KBM-7 (cell line): ENCODE measurements around the gene CXXC5.

Experiments used
- DNase-seq: peaks from one replicate; pipeline ENCODE4 v3.0.0-alpha.2; 2015
- in situ Hi-C: fragments of 300-500 bp; cut with MboI; formaldehyde crosslinking; loops from 2 replicates; pipeline ENCODE4 v1.14.3; 2020; ENCODE audit warnings: low sequenced_read_pairs, low pct_unique_long_range_greater_than_20kb, mixed read lengths

The CXXC5 gene

DNA sequence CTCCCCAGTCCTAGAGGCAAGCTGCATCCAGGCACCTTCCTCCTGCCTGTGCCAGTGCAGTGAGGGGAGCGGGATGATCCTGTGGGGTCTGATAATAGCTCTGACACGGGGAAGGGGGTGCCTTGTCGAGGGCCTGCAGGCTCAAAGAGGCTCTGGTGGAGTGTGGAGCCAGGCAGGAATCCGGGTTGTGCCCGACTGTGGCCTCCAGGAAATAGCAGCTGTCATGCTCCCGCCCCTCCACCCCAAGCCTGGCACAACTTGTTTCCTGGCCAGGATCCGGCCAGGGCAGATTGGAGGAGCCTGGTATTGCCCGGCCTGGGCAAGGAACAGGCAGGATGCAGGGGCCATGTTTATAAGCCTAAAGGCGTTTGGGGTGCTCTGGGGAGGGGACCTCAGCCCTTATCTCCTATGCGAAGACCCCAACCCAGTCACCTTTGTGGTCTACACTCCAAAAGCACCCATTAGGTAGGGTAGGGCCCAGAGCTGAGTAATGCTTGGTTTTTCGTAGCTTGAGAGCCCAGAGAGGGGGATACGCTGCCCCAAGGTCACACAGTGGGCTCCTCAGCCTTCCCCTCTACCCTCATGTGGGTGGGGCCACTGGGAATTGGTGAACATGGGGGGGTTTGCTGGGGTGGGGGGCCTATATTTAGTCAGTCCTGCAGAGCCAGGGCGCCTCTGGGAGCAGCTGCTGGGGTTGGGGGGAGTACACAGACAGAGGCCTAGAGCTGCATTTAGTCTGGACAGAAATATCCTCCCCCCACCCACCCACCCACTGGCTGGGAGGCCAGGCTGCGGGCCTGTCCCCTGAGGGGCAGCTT lies 12.2 kb downstream of the CXXC5 start:
- in situ Hi-C loops = no loop called here
- DNase-seq = peak; percentile 25

DNA sequence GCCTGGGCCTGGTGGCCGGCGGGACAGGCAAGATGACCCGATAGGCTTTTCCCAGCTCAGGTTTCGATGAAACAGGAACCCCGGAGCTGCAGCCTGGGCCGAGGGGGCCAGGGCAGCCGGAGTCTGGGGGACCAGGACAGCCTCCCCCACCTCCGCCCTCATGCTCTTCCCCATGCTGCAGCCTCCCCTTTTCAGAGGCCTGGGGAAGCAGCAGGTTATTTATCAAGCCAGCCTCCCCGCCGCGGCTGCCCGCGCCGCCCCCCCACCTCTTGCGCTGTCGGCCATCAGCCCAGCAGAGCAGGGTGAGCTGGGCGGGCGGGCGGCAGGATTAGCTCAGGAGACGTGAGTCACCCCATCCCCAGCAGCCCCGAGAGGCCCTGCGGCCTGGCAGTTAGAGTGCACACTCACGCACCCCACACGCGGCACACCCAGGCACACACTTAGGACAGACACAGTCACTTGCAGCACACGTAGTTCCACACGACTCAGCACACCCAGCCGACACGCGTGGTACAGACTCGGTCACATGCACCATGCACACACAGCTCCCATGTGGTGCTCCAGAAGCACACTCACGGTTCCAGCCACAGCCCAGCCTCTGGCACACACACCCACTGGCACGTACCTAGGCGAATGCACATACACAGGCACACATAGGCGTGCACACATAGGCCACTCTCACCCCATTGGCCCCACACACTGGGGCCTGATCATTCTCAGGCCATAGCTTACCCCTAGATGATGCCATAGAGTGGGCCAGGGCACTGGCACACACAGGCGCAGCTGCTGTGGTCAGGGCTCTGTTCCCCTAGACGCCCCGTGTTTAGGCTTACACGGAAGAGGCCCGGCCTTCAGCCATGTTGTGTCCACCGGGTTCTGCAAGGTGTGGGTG lies 13.0 kb downstream of the CXXC5 start:
- peak; percentile 87 for DNase-seq
- in situ Hi-C loops = no loop called here

- in situ Hi-C loops = no loop called here
- no peak for DNase-seq
Measured at GRCh38 chr5:139662617-139663016, 14.5 kb downstream of the CXXC5 start.

GRCh38 chr5:139663207-139664085 lies 15.3 kb downstream of the CXXC5 start:
- in situ Hi-C loops = no loop called here
- no peak for DNase-seq

GRCh38 chr5:139664086-139664693 lies 16.0 kb downstream of the CXXC5 start:
- DNase-seq = peak; percentile 70
- in situ Hi-C loops = no loop called here

GRCh38 chr5:139664727-139665351 lies 16.7 kb downstream of the CXXC5 start:
- DNase-seq = no peak
- in situ Hi-C loops = no loop called here

DNA sequence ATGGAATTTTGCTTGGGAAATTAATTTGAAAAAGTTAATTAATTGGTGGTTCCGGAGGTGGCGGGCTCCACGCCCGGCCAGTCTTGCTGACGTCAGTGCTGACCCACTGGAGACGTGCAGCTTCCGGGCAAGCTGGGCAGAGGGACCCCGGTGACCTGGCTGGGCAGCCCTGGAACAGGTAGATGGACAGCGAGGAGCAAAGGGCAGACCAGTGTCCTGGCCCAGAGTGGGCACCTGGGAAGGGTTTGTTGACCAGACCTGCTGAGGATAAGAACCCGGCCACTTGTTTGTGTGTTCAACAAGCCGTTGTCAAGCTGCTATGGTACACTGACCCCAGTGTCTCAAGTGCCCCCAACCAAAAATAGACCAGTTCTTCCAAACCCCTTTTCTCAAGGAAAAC lies 17.5 kb downstream of the CXXC5 start:
- DNase-seq = no peak
- in situ Hi-C loops = no loop called here

- DNase-seq = no peak
- in situ Hi-C loops = no loop called here
Measured at GRCh38 chr5:139666551-139666950, 18.4 kb downstream of the CXXC5 start.

DNA sequence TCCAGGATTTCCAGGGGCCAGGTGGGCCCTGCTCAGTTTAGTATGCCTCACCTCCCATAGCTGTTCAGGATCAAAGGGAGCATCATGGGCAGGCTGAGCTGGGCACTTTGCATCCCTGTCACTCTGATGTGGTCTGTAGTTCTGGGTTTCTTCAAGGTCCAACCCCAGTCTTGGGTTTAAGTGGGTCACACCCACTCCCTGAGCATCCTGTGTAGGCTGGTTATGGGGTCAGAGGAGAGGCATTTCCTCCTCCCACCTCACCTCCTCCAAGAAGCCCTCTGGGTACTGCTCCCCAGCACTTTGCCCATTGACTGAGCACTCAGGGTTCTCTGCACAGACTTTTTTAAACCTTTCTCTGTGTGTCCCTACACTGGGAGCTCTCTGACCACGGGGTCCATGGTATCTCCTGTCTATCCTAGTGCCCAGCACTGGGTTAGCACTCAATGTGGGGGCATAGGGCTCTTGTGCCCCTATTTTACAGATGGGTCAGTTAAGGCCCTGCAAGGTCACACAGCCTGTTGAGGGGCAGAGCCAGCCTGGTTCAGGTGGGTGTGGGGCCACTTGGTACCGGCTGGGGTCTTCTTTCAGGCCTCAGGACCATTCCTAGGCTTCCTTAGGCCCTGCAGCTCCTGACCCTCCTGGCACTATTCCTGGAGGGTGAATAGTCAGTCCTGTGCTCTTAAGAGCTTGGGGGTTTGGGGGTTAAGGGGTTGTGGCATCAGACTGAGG lies 19.0 kb downstream of the CXXC5 start:
- in situ Hi-C loops = no loop called here
- DNase-seq = no peak

DNA sequence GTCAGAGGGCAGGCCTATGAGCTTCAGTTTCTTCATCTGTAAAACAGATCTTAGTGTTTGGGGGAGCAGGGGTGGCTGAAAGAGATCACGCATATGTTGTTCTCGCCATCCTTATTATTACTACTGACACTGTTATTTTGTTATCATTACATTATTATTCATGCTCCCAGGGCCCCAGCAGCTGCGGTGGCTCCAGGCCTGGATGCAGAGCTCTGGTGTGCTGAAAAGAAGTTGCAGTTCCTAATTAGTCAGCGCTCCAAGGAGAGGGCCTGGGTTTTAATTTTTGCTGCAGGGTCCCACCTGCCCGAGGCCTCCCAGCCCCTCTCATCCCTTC lies 19.5 kb downstream of the CXXC5 start:
- DNase-seq = no peak
- in situ Hi-C loops = no loop called here

GRCh38 chr5:139668064-139668880 lies 20.1 kb downstream of the CXXC5 start:
- DNase-seq = peak; percentile 63
- in situ Hi-C loops = no loop called here

GRCh38 chr5:139668924-139669661 lies 20.9 kb downstream of the CXXC5 start:
- DNase-seq = no peak
- in situ Hi-C loops = no loop called here

DNA sequence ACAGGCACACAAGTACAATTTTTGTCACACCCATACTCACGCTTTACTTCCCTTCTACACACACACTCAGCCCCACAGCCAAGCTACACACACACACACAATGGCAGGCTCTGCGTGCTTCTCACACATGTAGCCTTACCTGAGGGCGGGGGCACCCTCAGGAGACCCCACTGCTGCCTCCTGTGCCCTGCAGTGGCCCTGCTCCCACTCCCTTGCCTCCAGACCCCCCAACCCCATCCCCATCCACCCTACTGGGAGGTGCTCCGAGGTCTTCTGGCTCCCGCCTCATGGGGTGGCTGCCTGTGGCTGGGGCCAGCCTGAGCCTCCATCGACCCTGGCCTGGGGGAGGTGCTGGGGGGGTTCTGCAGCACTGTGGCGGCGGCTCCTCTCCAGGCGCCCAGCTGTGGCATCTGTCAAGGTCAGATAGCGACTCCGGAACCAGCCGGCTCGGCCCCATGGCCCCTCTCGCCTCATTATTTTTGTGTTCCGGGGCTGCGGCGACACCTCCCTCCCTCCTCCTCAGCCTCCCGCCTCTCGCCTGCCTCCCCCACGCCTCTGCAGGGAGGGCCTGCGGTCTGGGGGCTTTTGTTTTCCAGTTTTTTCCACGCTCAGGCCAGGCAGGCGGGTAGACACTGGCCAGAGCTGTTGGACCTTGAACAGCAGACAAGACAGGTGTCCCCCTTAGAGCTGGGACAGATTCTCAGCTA lies 21.7 kb downstream of the CXXC5 start:
- in situ Hi-C loops = no loop called here
- peak; percentile 99 for DNase-seq

DNA sequence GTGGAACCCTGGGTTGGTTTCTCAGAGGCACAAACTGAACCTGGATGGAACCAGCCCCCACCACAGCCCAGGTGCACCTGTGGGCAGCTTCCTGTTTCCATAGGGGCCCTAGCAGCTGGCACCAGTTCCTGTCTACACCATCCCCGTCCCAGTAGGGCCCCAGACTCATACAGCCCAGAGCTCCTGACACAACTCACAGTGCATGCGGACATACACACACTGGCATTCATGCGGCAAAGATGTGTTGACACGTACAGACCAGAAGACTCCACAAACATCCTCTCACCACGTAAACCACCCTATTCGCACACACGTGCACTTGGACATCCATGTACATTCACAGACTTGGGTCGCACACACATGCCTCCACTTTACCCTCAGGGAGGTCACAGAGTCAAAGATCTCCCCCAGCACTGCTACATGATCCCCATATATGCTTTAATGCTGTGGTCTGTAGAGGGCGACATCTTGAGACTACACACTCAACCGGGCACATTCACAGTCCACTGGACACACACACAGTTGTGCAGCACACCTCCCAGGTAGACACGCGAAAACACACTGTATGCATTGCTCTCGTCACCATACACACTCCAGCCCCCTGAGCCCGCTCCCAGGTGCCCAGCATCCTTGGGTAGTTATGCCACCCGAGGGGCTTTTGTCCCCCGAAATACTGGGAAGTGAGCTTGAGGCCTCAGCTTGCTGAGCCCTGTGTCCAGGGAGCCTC lies 22.4 kb downstream of the CXXC5 start:
- in situ Hi-C loops = no loop called here
- DNase-seq = peak; percentile 98

DNA sequence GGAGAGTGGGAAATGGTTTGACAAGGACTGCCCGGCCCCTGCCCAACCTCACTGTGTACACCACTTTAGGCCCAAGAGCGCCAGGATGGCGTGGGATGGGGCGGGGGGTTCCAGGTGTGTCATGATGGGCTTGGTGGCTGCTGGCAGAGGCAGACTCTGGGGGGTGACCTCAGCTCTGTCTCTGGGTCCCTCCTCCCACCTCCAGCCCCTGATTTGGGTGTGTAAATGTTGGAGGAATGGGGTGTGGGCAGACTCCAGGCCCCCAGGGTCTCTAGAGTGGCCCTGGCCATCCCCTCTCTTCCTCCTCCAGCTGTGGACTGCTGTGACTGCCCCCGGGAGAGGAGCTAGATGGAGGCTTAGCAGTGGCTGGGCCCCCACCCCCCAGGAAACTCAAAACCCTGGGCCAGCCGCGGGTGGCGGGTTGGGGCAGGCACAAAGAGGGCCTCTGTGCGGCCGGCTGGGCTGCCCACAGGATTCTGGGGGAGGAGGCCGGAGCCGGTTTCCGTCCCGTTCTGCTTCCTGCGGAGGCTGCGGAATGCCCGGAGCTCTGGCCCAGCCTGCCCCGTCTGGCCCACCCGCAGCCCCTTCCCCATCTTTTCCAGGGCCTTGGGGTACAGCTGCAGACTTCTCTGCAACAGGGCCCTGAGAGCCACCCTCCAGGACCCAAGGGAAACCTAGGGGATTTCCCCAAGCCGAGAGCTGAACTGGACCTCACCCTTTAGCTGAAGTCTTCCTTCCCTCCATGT lies 23.1 kb downstream of the CXXC5 start:
- in situ Hi-C loops = no loop called here
- DNase-seq = peak; percentile 53
